Measurements from ENCODE around the gene ADRA1B. TPM values are rescaled to one million over a fixed set of nuclear protein-coding genes. Genes with fewer than 3 reads are reported as not detected.

Gene ADRA1B
- total and polyA plus RNA-seq, 2 of the 8 experiments (the other 6 are each of a cell fraction or from before 2014, with no cell fraction given): not detected

- Histone ChIP-seq H4K5ac (ENCODE audit: insufficient read length, low read depth, low read length) (no peak overlapping the region), H3K4me1 (replicated peaks in 1 of 4; ENCODE audit: control insufficient read depth in 3 of 4, insufficient read depth in 4 of 4, low read length in 3 of 4) (no peaks in the 10 kb centered on the region), H3K23ac (ENCODE audit: insufficient read length) (no peak overlapping the region), H3K4me3 (ENCODE audit: extremely low read depth in 1 of 4, insufficient read depth in 2 of 4, low read depth in 3 of 4, low read length in 4 of 4) (no peak overlapping the region), H3K79me1 (ENCODE audit: low read depth, low read length) (no peaks in the 10 kb centered on the region), H3K23me2 (ENCODE audit: low read depth, low read length) (no peaks in the 10 kb centered on the region), H3K27ac (ENCODE audit: low read depth, low read length) (no peak overlapping the region), H3K79me2 (ENCODE audit: control insufficient read depth in 1 of 2, insufficient read depth in 2 of 2, low read length in 2 of 2) (no peaks in the 10 kb centered on the region), H4K8ac (ENCODE audit: extremely low read depth, insufficient read depth, low read length) (no peak overlapping the region), H2BK120ac (replicated peaks; ENCODE audit: low read depth, low read length) (no peak overlapping the region), H2BK12ac (ENCODE audit: low read depth, low read length) (no peak overlapping the region), H3K9me3 (ENCODE audit: insufficient read depth in 2 of 2, low read depth in 1 of 2, low read length in 1 of 2) (no peaks in the 10 kb centered on the region), H3K9ac (replicated peaks in 1 of 4; ENCODE audit: extremely low read depth in 1 of 4, low read depth in 3 of 4, low read length in 3 of 4) (no peak overlapping the region), H3K18ac (ENCODE audit: extremely low read depth, low read length) (no peak overlapping the region), H4K20me1 (replicated peaks in 1 of 2; ENCODE audit: control insufficient read depth in 1 of 2, insufficient read depth in 2 of 2, low read length in 2 of 2) (no peaks in the 10 kb centered on the region), H3K14ac (ENCODE audit: insufficient read length) (no peak overlapping the region), H2BK5ac (ENCODE audit: low read depth, low read length) (no peak overlapping the region), H3K56ac (replicated peaks; ENCODE audit: insufficient read length, low read depth, low read length) (no peak overlapping the region), H4K91ac (replicated peaks; ENCODE audit: insufficient read length, low read length) (no peak overlapping the region), H2AK5ac (ENCODE audit: low read depth, low read length) (no peak overlapping the region), H2AFZ (ENCODE audit: low read length) (no peak overlapping the region), H3K36me3 (ENCODE audit: control insufficient read depth in 2 of 4, insufficient read depth in 4 of 4, low read length in 3 of 4) (no peaks in the 10 kb centered on the region), H3K4ac (replicated peaks; ENCODE audit: insufficient read length, low read depth, low read length) (no peak overlapping the region), H2BK20ac (ENCODE audit: low read length) (no peak overlapping the region), H3K27me3 (replicated peaks in 1 of 4; ENCODE audit: control insufficient read depth in 3 of 4, extremely low read depth in 1 of 4, insufficient read depth in 3 of 4, low read length in 3 of 4) (no peaks in the 10 kb centered on the region), H2BK15ac (ENCODE audit: low read length) (no peak overlapping the region), H3K4me2 (ENCODE audit: insufficient read depth in 1 of 2, low read depth in 2 of 2, low read length in 2 of 2) (no peak overlapping the region)
- POLR2A ChIA-PET (ENCODE audit: partially characterized antibody): no interaction called here
- CTCF ChIA-PET (ENCODE audit: partially characterized antibody): interaction anchor here (1.2 to 5.2 kb wide), 6 partner anchors 10 to 512 kb away, joined by 3 to 46 read pairs (median 6); no protein-coding TSS in a partner anchor
- 72% methylated on average over 3 of the region's 3 CpGs; no CpG with 5 or more reads in 1 of the 2 experiments for WGBS, 2 experiments (ENCODE audit: extremely low coverage in 1 of 2, insufficient coverage in 1 of 2, insufficient read length in 1 of 2, insufficient replicate concordance in 2 of 2, low coverage in 1 of 2, low lambda C conversion rate in 2 of 2, missing lambda C conversion rate in 1 of 2)
- no peak for DNase-seq (ENCODE audit: low read depth in 1 of 2, low spot score in 2 of 2)
- TF ChIP-seq POLR2A (IDR thresholded peaks at IDR 0.05; ENCODE audit: control extremely low read depth in 1 of 2, low read depth in 2 of 2, low read length in 2 of 2) (no peak), FOSL1 (IDR thresholded peaks at IDR 0.05; ENCODE audit: insufficient read depth, low read depth, low read length) (no peak), MAFK (IDR thresholded peaks at IDR 0.05; ENCODE audit: low read depth, low read length) (no peak), NANOG (IDR thresholded peaks at IDR 0.05; ENCODE audit: insufficient read depth, low read depth, low read length, poor library complexity, severe bottlenecking) (no peak), CHD2 (IDR thresholded peaks at IDR 0.05; ENCODE audit: low read length) (no peak), YY1 (IDR thresholded peaks at IDR 0.05; ENCODE audit: low read depth, low read length) (no peak), ATF2 (IDR thresholded peaks at IDR 0.05; ENCODE audit: low read length) (no peak), SP2 (IDR thresholded peaks at IDR 0.05; ENCODE audit: low read length) (no peak), SP4 (IDR thresholded peaks at IDR 0.05; ENCODE audit: low read length) (no peak), CBX8 (IDR thresholded peaks at IDR 0.05; ENCODE audit: borderline replicate concordance, low read depth, low read length) (no peak), TAF1 (IDR thresholded peaks at IDR 0.05; ENCODE audit: low read depth, low read length) (no peak)
- TF ChIP-seq, protein P1, sequence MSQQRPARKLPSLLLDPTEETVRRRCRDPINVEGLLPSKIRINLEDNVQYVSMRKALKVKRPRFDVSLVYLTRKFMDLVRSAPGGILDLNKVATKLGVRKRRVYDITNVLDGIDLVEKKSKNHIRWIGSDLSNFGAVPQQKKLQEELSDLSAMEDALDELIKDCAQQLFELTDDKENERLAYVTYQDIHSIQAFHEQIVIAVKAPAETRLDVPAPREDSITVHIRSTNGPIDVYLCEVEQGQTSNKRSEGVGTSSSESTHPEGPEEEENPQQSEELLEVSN (IDR thresholded peaks at IDR 0.05): no peak
- FAIRE-seq: no peak
These were observed 37.3 kb downstream of the ADRA1B start for GRCh38 chr5:159953609-159954008.
